Vagina (tissue), 2 donors: ENCODE results near the gene NDUFS2. TPM values are rescaled to one million over a fixed set of nuclear protein-coding genes. Genes with fewer than 3 reads are reported as not detected.

ENCODE experiments used
- DNase-seq, 2 donors: peaks; one replicate each; pipeline ENCODE4 v3.0.0-alpha.2; 2017; ENCODE audit errors: extremely low spot score in 2 of 2
- H3K27ac ChIP-seq: fragments of 200-600 bp; sonication (generic); one replicate; pipeline ENCODE4 v1.5.1; 2019
- H3K27me3 ChIP-seq: fragments of 200-600 bp; sonication (generic); one replicate; pipeline ENCODE4 v1.5.1; 2019
- H3K36me3 ChIP-seq, 2 donors: fragments of 200-600 bp; sonication (generic); one replicate each; pipeline ENCODE4 v1.5.1; 2017 to 2019
- H3K4me1 ChIP-seq: fragments of 200-600 bp; sonication (generic); one replicate; pipeline ENCODE4 v1.5.1; 2019
- H3K4me3 ChIP-seq, 2 donors: fragments of 200-600 bp; sonication (generic); 1 replicate in 1 of 2; 2 replicates in 1 of 2; pipeline ENCODE4 v1.5.1; 2016 to 2019
- H3K9me3 ChIP-seq: fragments of 200-600 bp; sonication (generic); one replicate; pipeline ENCODE4 v1.5.1; 2019
- POLR2A ChIP-seq, 2 donors: fragments of 450-650 bp; IDR thresholded peaks; one replicate each; pipeline ENCODE4 v1.6.1; 2017; ENCODE audit warnings: antibody characterized with exemption in 2 of 2, mild to moderate bottlenecking in 2 of 2, moderate library complexity in 2 of 2
- POLR2AphosphoS5 ChIP-seq, 2 donors: sonication (generic); formaldehyde crosslinking; IDR thresholded peaks; one replicate each; pipeline ENCODE4 v1.9.0; 2017; ENCODE audit warnings: antibody characterized with exemption in 2 of 2, mild to moderate bottlenecking in 2 of 2, low read depth in 1 of 2; ENCODE audit not compliant: insufficient read depth in 1 of 2
- intact Hi-C: fragments of 100-400 bp; cut with DNase I; formaldehyde crosslinking; loops from one replicate; pipeline ENCODE4 v1.15.1; 2023
- total RNA-seq: library from RNA; depleted of rRNA; stranded (reverse); fragments of >200 nt; gene quantifications from one replicate; pipeline ENCODE4 v1.2.3, GENCODE V29; 2016
- TF ChIP-seq, protein P1 (sequence below), 3 experiments: fragments of 450-650 bp in 2 of 3; fragments of 200-600 bp in 1 of 3; sonication (generic) in 1 of 3; IDR thresholded peaks; one replicate each; pipeline ENCODE4 v1.5.1; 2017 to 2019; ENCODE audit warnings: antibody characterized with exemption in 3 of 3, mild to moderate bottlenecking in 2 of 3, moderate library complexity in 2 of 3

NDUFS2 gene
- total RNA-seq, 1 donor from 2014 or later: 104 TPM

DNA sequence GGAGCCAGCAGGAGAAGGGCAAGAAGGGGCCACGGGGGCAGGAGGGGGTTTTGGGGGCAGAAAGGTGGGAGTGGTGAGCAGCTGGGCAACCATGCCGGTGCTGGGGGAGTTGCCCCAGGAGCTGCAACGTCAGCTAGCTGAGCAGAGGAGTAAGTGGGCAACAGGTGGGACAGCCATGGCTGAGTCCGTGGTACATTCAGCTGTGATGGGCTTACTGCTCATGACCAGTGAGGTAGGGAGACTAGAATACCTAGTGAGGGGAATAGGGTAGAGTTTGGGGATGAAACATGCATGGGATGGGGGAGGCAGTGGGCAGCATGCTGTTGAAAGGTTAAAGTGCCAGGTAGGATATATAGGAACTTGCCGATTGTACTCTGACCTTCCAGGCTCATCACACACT lies 40.5 kb upstream of the NDUFS2 start:
- Histone ChIP-seq H3K27me3 (no peaks in the 10 kb centered on the region), H3K4me3 (no peak overlapping the region), H3K9me3 (no peaks in the 10 kb centered on the region), H3K4me1 (peaks cover 47% of the 10 kb centered on the region), H3K36me3 (peaks cover 0 to 30% of the 10 kb centered on the region in 2 donors), H3K27ac (no peak overlapping the region)
- no peak for DNase-seq
- TF ChIP-seq POLR2AphosphoS5 (IDR thresholded peaks at IDR 0.05; ENCODE audit: insufficient read depth in 1 of 2, low read depth in 1 of 2): no peak
- no peak for TF ChIP-seq POLR2A (IDR thresholded peaks at IDR 0.05)
- TF ChIP-seq, protein P1, sequence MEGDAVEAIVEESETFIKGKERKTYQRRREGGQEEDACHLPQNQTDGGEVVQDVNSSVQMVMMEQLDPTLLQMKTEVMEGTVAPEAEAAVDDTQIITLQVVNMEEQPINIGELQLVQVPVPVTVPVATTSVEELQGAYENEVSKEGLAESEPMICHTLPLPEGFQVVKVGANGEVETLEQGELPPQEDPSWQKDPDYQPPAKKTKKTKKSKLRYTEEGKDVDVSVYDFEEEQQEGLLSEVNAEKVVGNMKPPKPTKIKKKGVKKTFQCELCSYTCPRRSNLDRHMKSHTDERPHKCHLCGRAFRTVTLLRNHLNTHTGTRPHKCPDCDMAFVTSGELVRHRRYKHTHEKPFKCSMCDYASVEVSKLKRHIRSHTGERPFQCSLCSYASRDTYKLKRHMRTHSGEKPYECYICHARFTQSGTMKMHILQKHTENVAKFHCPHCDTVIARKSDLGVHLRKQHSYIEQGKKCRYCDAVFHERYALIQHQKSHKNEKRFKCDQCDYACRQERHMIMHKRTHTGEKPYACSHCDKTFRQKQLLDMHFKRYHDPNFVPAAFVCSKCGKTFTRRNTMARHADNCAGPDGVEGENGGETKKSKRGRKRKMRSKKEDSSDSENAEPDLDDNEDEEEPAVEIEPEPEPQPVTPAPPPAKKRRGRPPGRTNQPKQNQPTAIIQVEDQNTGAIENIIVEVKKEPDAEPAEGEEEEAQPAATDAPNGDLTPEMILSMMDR (IDR thresholded peaks at IDR 0.05): no peak
- intact Hi-C loops: no loop called here

DNA sequence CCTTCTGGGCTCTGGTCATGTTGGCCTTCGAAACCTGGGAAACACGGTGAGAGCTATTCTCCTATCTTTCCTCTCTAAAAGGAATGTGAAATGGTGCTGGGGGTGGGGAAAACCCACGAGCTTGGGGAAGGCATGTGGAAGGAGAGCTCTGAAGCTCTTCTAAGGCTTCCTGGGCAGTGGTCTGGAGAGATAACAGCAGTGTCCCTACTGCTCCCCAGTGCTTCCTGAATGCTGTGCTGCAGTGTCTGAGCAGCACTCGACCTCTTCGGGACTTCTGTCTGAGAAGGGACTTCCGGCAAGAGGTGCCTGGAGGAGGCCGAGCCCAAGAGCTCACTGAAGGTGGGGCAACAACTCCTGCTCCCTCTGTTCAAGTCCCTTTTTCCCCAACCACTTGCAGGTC lies 40.1 kb upstream of the NDUFS2 start:
- Histone ChIP-seq H3K27me3 (no peaks in the 10 kb centered on the region), H3K4me1 (peaks cover 51% of the 10 kb centered on the region), H3K27ac (no peak overlapping the region), H3K36me3 (peaks cover 0 to 26% of the 10 kb centered on the region in 2 donors), H3K9me3 (no peaks in the 10 kb centered on the region), H3K4me3 (no peak overlapping the region)
- intact Hi-C loops: no loop called here
- no peak for DNase-seq
- no peak for TF ChIP-seq POLR2AphosphoS5 (IDR thresholded peaks at IDR 0.05; ENCODE audit: insufficient read depth in 1 of 2, low read depth in 1 of 2)
- TF ChIP-seq, protein P1 (IDR thresholded peaks at IDR 0.05): no peak
- no peak for TF ChIP-seq POLR2A (IDR thresholded peaks at IDR 0.05)

DNA sequence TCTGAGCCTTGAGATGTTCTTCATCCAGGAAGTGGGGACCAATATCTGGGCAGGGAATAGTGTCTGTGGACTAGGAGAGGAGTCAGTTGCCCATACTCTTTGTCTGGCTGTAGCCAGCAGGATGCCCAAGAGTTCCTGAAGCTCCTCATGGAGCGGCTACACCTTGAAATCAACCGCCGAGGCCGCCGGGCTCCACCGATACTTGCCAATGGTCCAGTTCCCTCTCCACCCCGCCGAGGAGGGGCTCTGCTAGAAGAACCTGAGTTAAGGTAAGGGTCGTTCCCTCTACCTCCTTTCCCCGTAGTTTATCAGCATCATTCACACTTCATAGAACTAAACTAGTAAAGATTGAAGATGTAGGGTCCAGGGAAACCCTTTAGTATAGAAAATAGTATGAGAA lies 39.4 kb upstream of the NDUFS2 start:
- H3K27ac ChIP-seq: no peak overlapping the region
- no peaks in the 10 kb centered on the region for H3K9me3 ChIP-seq
- no peak for DNase-seq
- H3K27me3 ChIP-seq: no peaks in the 10 kb centered on the region
- intact Hi-C loops: no loop called here
- TF ChIP-seq, protein P1 (IDR thresholded peaks at IDR 0.05): no peak
- TF ChIP-seq POLR2A (IDR thresholded peaks at IDR 0.05): no peak
- TF ChIP-seq POLR2AphosphoS5 (IDR thresholded peaks at IDR 0.05; ENCODE audit: insufficient read depth in 1 of 2, low read depth in 1 of 2): no peak
- H3K36me3 ChIP-seq: peaks cover 0 to 23% of the 10 kb centered on the region in 2 donors
- no peak overlapping the region for H3K4me3 ChIP-seq
- H3K4me1 ChIP-seq: peaks cover 58% of the 10 kb centered on the region

- Histone ChIP-seq H3K27me3 (no peaks in the 10 kb centered on the region), H3K4me1 (peaks cover 57% of the 10 kb centered on the region), H3K9me3 (no peaks in the 10 kb centered on the region), H3K4me3 (no peak overlapping the region), H3K36me3 (peaks cover 0 to 21% of the 10 kb centered on the region in 2 donors), H3K27ac (no peak overlapping the region)
- intact Hi-C loops: no loop called here
- TF ChIP-seq, protein P1 (IDR thresholded peaks at IDR 0.05): no peak
- TF ChIP-seq POLR2AphosphoS5 (IDR thresholded peaks at IDR 0.05; ENCODE audit: insufficient read depth in 1 of 2, low read depth in 1 of 2) (no peak), POLR2A (IDR thresholded peaks at IDR 0.05) (no peak)
- DNase-seq: no peak
These were observed 38.4 kb upstream of the NDUFS2 start for GRCh38 chr1:161163793-161164192.

DNA sequence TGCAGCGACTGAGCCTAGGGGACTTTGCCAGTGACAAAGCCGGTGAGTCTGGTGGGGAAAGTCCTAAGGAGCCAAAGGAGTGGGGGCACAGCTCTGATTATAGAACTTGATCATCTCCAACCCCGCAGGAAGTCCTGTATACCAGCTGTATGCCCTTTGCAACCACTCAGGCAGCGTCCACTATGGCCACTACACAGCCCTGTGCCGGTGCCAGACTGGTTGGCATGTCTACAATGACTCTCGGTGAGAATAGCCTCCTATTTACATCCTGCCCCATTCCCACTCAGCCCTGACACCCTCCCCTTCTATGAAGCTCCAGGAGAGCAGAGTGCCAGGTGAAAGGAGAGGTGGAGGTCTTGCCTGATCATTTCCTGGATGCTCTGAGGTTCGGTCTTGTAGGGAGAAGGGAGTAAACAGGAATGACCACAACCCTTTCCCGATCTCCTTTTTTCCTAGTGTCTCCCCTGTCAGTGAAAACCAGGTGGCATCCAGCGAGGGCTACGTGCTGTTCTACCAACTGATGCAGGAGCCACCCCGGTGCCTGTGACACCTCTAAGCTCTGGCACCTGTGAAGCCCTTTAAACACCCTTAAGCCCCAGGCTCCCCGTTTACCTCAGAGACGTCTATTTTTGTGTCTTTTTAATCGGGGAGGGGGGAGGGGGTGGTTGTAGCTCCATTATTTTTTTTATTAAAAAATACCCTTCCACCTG lies 37.1 kb upstream of the NDUFS2 start:
- TF ChIP-seq POLR2A (IDR thresholded peaks at IDR 0.05): no peak
- TF ChIP-seq, protein P1 (IDR thresholded peaks at IDR 0.05): no peak
- no peaks in the 10 kb centered on the region for H3K27me3 ChIP-seq
- DNase-seq: no peak
- intact Hi-C loops: no loop called here
- no peaks in the 10 kb centered on the region for H3K9me3 ChIP-seq
- peak overlapping the region; percentile 88 for H3K27ac ChIP-seq
- peak overlapping the region; percentile 74 to 77 for H3K4me3 ChIP-seq
- H3K36me3 ChIP-seq: peaks cover 0 to 24% of the 10 kb centered on the region in 2 donors
- H3K4me1 ChIP-seq: peaks cover 51% of the 10 kb centered on the region
